H1 (cell line): Measurements from ENCODE around the gene TTC24.
"Not testable (repeated sequence)": the region's sequence is repeated elsewhere in the genome, so short reads cannot be mapped to it uniquely, and the experiment has no call there.

Experiments
- EGR1 ChIP-seq: IDR thresholded peaks from 2 replicates; pipeline ENCODE4 v1.6.1; 2011; ENCODE audit warnings: low read depth, low read length, borderline replicate concordance
- HDAC6 ChIP-seq: IDR thresholded peaks from one replicate; pipeline ENCODE4 v1.7.1; 2012; ENCODE audit warnings: low read depth, mild to moderate bottlenecking, inconsistent platforms, low read length, moderate library complexity
- JUN ChIP-seq: IDR thresholded peaks from 2 replicates; pipeline ENCODE4 v1.6.1; 2011; ENCODE audit warnings: low read depth, mild to moderate bottlenecking, improper control_type of control experiment, low read length
- RBBP5 ChIP-seq: IDR thresholded peaks from 2 replicates; pipeline ENCODE4 v1.7.1; 2012; ENCODE audit warnings: low read depth, mild to moderate bottlenecking, inconsistent platforms, low read length, moderate library complexity, borderline replicate concordance
- SP4 ChIP-seq: IDR thresholded peaks from 2 replicates; pipeline ENCODE4 v1.6.1; 2012; ENCODE audit warnings: low read length, inconsistent platforms
- SUZ12 ChIP-seq: fragments of 200-600 bp; sonication (generic); IDR thresholded peaks from 2 replicates; pipeline ENCODE4 v1.6.1; 2012; ENCODE audit warnings: mild to moderate bottlenecking, inconsistent platforms, low read length, moderate library complexity, mixed read lengths
- TAF1 ChIP-seq: IDR thresholded peaks from 2 replicates; pipeline ENCODE4 v1.6.1; 2011; ENCODE audit warnings: mild to moderate bottlenecking, low read depth, low read length
- TF ChIP-seq, protein P1 (sequence below), 3 experiments: IDR thresholded peaks; 1 replicate in 2 of 3; 2 replicates in 1 of 3; pipeline versions ENCODE4 v1.5.1 to v1.6.1; 2011; ENCODE audit warnings: low read length in 3 of 3, mild to moderate bottlenecking in 3 of 3, inconsistent platforms in 2 of 3, low read depth in 1 of 3, moderate library complexity in 1 of 3; ENCODE audit not compliant: insufficient read depth in 1 of 3; ENCODE audit errors: control extremely low read depth in 1 of 3

DNA sequence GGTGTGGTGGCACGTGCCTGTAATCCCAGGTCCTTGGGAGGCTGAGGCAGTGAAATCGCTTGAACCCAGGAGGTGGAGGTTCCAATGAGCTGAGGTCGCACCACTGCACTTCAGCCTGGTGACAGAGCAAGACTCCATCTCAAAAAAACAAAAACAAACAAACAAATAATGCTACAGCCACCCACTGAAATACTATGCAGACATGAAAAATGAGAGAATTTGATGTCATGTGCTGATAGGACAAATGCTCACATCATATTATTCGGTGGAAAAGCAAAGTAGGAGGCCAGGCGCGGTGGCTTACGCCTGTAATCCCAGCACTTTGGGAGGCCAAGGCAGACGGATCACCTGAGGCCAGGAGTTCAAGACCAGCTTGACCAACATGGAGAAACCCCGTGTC lies 30.5 kb downstream of the TTC24 start:
- TF ChIP-seq HDAC6, RBBP5, SUZ12, EGR1, SP4, TAF1, JUN: not testable (repeated sequence)
- TF ChIP-seq, protein P1, sequence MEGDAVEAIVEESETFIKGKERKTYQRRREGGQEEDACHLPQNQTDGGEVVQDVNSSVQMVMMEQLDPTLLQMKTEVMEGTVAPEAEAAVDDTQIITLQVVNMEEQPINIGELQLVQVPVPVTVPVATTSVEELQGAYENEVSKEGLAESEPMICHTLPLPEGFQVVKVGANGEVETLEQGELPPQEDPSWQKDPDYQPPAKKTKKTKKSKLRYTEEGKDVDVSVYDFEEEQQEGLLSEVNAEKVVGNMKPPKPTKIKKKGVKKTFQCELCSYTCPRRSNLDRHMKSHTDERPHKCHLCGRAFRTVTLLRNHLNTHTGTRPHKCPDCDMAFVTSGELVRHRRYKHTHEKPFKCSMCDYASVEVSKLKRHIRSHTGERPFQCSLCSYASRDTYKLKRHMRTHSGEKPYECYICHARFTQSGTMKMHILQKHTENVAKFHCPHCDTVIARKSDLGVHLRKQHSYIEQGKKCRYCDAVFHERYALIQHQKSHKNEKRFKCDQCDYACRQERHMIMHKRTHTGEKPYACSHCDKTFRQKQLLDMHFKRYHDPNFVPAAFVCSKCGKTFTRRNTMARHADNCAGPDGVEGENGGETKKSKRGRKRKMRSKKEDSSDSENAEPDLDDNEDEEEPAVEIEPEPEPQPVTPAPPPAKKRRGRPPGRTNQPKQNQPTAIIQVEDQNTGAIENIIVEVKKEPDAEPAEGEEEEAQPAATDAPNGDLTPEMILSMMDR (IDR thresholded peaks at IDR 0.05; ENCODE audit: control extremely low read depth in 1 of 3, insufficient read depth in 1 of 3, low read depth in 1 of 3, low read length in 3 of 3): not testable (repeated sequence)
